Right lobe of liver (tissue), 4 donors: ENCODE results near the gene CLIC6.
"Not testable (repeated sequence)": the region's sequence is repeated elsewhere in the genome, so short reads cannot be mapped to it uniquely, and the experiment has no call there.

Experiments used
- CTCF ChIP-seq, 4 donors: fragments of 200-600 bp in 3 of 4; fragments of 450-650 bp in 1 of 4; IDR thresholded peaks; one replicate each; pipeline versions ENCODE4 v1.5.1 to v1.8.0; 2016 to 2022; ENCODE audit warnings: antibody characterized with exemption in 4 of 4, mild to moderate bottlenecking in 2 of 4
- POLR2A ChIP-seq: fragments of 450-650 bp; IDR thresholded peaks from one replicate; pipeline ENCODE4 v1.6.1; 2017; ENCODE audit warnings: antibody characterized with exemption, mild to moderate bottlenecking
- donor health status: DM: no; HTN: no; CAD: no.
- donor health status: DM: no; HTN: no; CAD: no.
- donor health status: DM: no; HTN: yes; CAD: no.

GRCh38 chr21:34718529-34718928 is 49.7 kb downstream of the CLIC6 start:
- not testable (repeated sequence) for TF ChIP-seq CTCF (IDR thresholded peaks at IDR 0.05); POLR2A
